Caco-2 (cell line): ENCODE results near the gene TAPBP. TPM values are rescaled to one million over a fixed set of nuclear protein-coding genes. Genes with fewer than 3 reads are reported as not detected.

ENCODE experiments used
- BruUV-seq: library from RNA; stranded (reverse); fragments of 400-500 nt; replicated peaks from 2 replicates; lab custom pipeline; 2021; lab: Mats Ljungman, UMichigan
- CTCF ChIA-PET: fragments of 300-600 bp; sonication (Branson Sonifier 250); formaldehyde crosslinking; loops from one replicate; lab custom pipeline; 2022; ENCODE audit warnings: antibody characterized with exemption; lab: Charles Lee
- POLR2A ChIA-PET: fragments of 300-600 bp; sonication (Branson Sonifier 250); formaldehyde crosslinking; loops from one replicate; lab custom pipeline; 2022; ENCODE audit warnings: antibody characterized with exemption; lab: Charles Lee
- DNase-seq, 2 experiments: peaks; one replicate each; pipeline versions ENCODE4 v3.0.0 to v3.0.0-alpha.2; 2020 to 2022
- H3K27me3 ChIP-seq: replicated peaks from 2 replicates; pipeline ENCODE4 v1.6.0; 2011; ENCODE audit warnings: low read length; ENCODE audit not compliant: control insufficient read depth, insufficient read depth
- H3K36me3 ChIP-seq: 2 replicates; pipeline ENCODE4 v1.5.1; 2011; ENCODE audit warnings: low read length; ENCODE audit not compliant: control insufficient read depth, insufficient read depth
- H3K4me1 ChIP-seq: fragments of 250-450 bp; sonication (Bioruptor Pico); 2 replicates; pipeline ENCODE4 v1.5.1; 2020; ENCODE audit warnings: mild to moderate bottlenecking
- H3K4me3 ChIP-seq: 2 replicates; pipeline ENCODE4 v1.5.1; 2011; ENCODE audit warnings: low read depth, mild to moderate bottlenecking, control low read depth, low read length
- H3K9me3 ChIP-seq: fragments of 250-450 bp; sonication (Bioruptor Pico); 2 replicates; pipeline ENCODE4 v1.5.1; 2020; ENCODE audit warnings: mild to moderate bottlenecking, moderate library complexity
- H3K27ac Mint-ChIP-seq: one replicate; pipeline ENCODE4 v1.8.0; 2022; ENCODE audit warnings: mixed read lengths; ENCODE audit not compliant: unreplicated experiment
- H3K27me3 Mint-ChIP-seq: one replicate; pipeline ENCODE4 v1.8.0; 2022; ENCODE audit warnings: mixed read lengths; ENCODE audit not compliant: insufficient read depth, unreplicated experiment
- H3K36me3 Mint-ChIP-seq: one replicate; pipeline ENCODE4 v1.8.0; 2022; ENCODE audit warnings: mild to moderate bottlenecking, mixed read lengths; ENCODE audit not compliant: insufficient read depth, unreplicated experiment
- H3K4me1 Mint-ChIP-seq: one replicate; pipeline ENCODE4 v1.8.0; 2022; ENCODE audit warnings: low read depth, mixed read lengths; ENCODE audit not compliant: unreplicated experiment
- H3K4me3 Mint-ChIP-seq: one replicate; pipeline ENCODE4 v1.8.0; 2022; ENCODE audit warnings: mild to moderate bottlenecking, moderate library complexity, mixed read lengths; ENCODE audit not compliant: unreplicated experiment
- H3K9me3 Mint-ChIP-seq: one replicate; pipeline ENCODE4 v1.8.0; 2022; ENCODE audit warnings: mixed read lengths; ENCODE audit not compliant: unreplicated experiment
- CTCF ChIP-seq, 2 experiments: fragments of 200-600 bp in 1 of 2; IDR thresholded peaks; 1 replicate in 1 of 2; 2 replicates in 1 of 2; pipeline versions ENCODE4 v1.5.1 to v1.8.0; 2011 to 2022; ENCODE audit warnings: antibody characterized with exemption in 1 of 2, control low read depth in 1 of 2, inconsistent platforms in 1 of 2, low read depth in 1 of 2, low read length in 1 of 2, mild to moderate bottlenecking in 1 of 2, moderate library complexity in 1 of 2; ENCODE audit not compliant: insufficient read depth in 1 of 2, severe bottlenecking in 1 of 2, unreplicated experiment in 1 of 2
- intact Hi-C: fragments of 100-400 bp; cut with micrococcal nuclease; formaldehyde crosslinking; loops from one replicate; pipeline ENCODE4 v1.10.0; 2022; ENCODE audit not compliant: unreplicated experiment
- total RNA-seq: library from RNA; stranded (reverse); gene quantifications from 2 replicates; pipeline ENCODE4 v1.2.3, GENCODE V29; 2022

TAPBP gene
- total RNA-seq, 1 experiment from 2014 or later: 36.7 TPM

DNA sequence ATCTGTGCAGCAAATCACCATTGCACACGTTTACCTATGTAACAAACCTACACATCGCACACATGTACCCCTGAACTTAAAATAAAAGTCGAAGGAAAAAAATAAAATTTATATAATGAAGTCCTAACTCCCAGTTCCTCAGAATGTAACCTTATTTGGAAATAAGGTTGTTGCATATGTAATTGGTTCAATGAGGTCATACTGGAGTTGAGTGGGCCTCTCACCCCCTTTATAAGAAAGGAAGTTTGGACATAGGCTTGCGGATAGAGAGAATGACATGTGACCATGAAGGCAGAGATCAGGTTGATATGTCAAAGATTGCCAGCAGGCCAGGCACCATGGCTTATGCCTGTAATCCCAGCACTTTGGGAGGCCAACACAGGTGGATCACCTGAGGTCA lies 19.8 kb upstream of the TAPBP start:
- POLR2A ChIA-PET: interaction anchor here (0.5 kb wide), 1 partner anchor 16 kb away, joined by 4 read pairs; the partner anchor contains the start of gene ZBTB22
- H3K4me1 ChIP-seq: no peaks in the 10 kb centered on the region
- CTCF ChIA-PET: no interaction called here
- no peaks in the 10 kb centered on the region for H3K27me3 Mint-ChIP-seq
- intact Hi-C loops: no loop called here
- no peaks in the 10 kb centered on the region for H3K9me3 Mint-ChIP-seq
- H3K4me3 ChIP-seq: no peak overlapping the region
- no peaks in the 10 kb centered on the region for H3K4me1 Mint-ChIP-seq
- H3K36me3 ChIP-seq: no peaks in the 10 kb centered on the region
- H3K27me3 ChIP-seq: no peaks in the 10 kb centered on the region
- BruUV-seq: no TSS peak
- H3K9me3 ChIP-seq: no peaks in the 10 kb centered on the region
- no peak overlapping the region for H3K27ac Mint-ChIP-seq
- no peak for TF ChIP-seq CTCF (IDR thresholded peaks at IDR 0.05; ENCODE audit: insufficient read depth in 1 of 2, low read depth in 1 of 2, low read length in 1 of 2, severe bottlenecking in 1 of 2, unreplicated experiment in 1 of 2)
- H3K36me3 Mint-ChIP-seq: peaks cover 5% of the 10 kb centered on the region
- DNase-seq: no peak
- H3K4me3 Mint-ChIP-seq: no peak overlapping the region

DNA sequence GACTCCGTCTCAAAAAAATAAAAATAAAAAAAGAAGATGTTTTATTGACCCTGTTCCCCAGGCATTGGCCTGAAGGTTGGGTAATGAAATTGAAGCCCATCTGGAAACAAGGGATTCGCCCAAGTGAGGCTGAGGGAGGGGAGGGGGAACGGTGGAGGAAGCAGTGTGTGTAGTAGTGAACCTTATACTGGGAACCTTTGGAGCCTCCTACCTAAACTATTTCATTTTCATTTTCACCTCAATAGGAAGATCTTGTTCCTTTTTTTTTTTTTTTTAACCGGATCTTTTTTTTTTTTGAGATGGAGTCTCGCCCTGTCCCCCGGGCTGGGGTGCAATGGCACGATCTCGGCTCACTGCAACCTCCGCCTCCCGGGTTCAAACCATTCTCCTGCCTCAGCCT lies 16.9 kb upstream of the TAPBP start:
- H3K9me3 Mint-ChIP-seq: no peaks in the 10 kb centered on the region
- H3K36me3 ChIP-seq: no peaks in the 10 kb centered on the region
- no peak for TF ChIP-seq CTCF (IDR thresholded peaks at IDR 0.05; ENCODE audit: insufficient read depth in 1 of 2, low read depth in 1 of 2, low read length in 1 of 2, severe bottlenecking in 1 of 2, unreplicated experiment in 1 of 2)
- H3K4me3 Mint-ChIP-seq: no peak overlapping the region
- no peak for DNase-seq
- ChIA-PET CTCF (interaction anchor here (0.6 kb wide), 1 partner anchor 24 kb away, joined by 5 read pairs; no protein-coding TSS in a partner anchor), POLR2A (no interaction called here)
- H3K27me3 Mint-ChIP-seq: no peaks in the 10 kb centered on the region
- no peak overlapping the region for H3K27ac Mint-ChIP-seq
- no peak overlapping the region for H3K4me3 ChIP-seq
- H3K4me1 Mint-ChIP-seq: no peaks in the 10 kb centered on the region
- no peaks in the 10 kb centered on the region for H3K4me1 ChIP-seq
- BruUV-seq: no TSS peak
- intact Hi-C loops: no loop called here
- no peaks in the 10 kb centered on the region for H3K27me3 ChIP-seq
- peaks cover 5% of the 10 kb centered on the region for H3K36me3 Mint-ChIP-seq
- no peaks in the 10 kb centered on the region for H3K9me3 ChIP-seq

DNA sequence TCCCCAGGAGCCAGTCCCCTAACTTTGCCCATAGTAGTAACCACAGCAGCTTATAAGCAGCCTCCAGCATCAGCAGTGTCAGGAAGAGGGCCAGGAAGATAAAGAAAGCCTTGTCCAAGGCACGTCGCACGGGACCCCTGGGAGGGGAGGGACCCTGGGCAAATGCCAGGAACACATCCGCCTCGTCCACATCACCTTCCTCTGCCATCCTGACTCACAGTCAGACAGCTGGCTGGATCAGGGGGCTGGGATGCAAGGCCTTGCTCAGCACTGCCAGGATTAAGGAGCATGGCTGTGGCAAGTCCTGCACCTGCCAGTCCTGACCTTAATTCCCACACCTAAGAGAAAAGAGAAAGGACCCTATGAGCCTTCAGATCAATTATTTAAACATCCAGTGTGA lies 15.2 kb upstream of the TAPBP start:
- no TSS peak for BruUV-seq
- no peak for DNase-seq
- CTCF ChIA-PET: no interaction called here
- no peak for TF ChIP-seq CTCF (IDR thresholded peaks at IDR 0.05; ENCODE audit: insufficient read depth in 1 of 2, low read depth in 1 of 2, low read length in 1 of 2, severe bottlenecking in 1 of 2, unreplicated experiment in 1 of 2)
- peaks cover 5% of the 10 kb centered on the region for H3K36me3 Mint-ChIP-seq
- Histone ChIP-seq H3K27me3 (no peaks in the 10 kb centered on the region), H3K4me3 (no peak overlapping the region), H3K4me1 (no peaks in the 10 kb centered on the region), H3K9me3 (no peaks in the 10 kb centered on the region), H3K36me3 (no peaks in the 10 kb centered on the region)
- no peaks in the 10 kb centered on the region for H3K9me3 Mint-ChIP-seq
- POLR2A ChIA-PET: no interaction called here
- no peak overlapping the region for H3K4me3 Mint-ChIP-seq
- H3K27ac Mint-ChIP-seq: no peak overlapping the region
- H3K27me3 Mint-ChIP-seq: no peaks in the 10 kb centered on the region
- intact Hi-C loops: no loop called here
- no peaks in the 10 kb centered on the region for H3K4me1 Mint-ChIP-seq
